ENCODE measurements around the gene ROBO1. TPM values are rescaled to one million over a fixed set of nuclear protein-coding genes. Genes with fewer than 3 reads are reported as not detected.

The ROBO1 gene
- total RNA-seq, 6 experiments from 2014 or later: 1.1 to 7.2 (median 4.3) TPM

GRCh38 chr3:79478620-79479019 is 289.2 kb downstream of the ROBO1 start:
- H3K27me3 ChIP-seq: no peaks in the 10 kb centered on the region
- WGBS (ENCODE audit: insufficient coverage, low coverage, low lambda C conversion rate, missing lambda C conversion rate): 82% methylated on average over 1 of the region's 1 CpG
- no peak for DNase-seq
- TF ChIP-seq CTCF (IDR thresholded peaks at IDR 0.05) (no peak), POLR2A (IDR thresholded peaks at IDR 0.05) (no peak)
- H3K9me3 ChIP-seq: no peaks in the 10 kb centered on the region
- H3K4me1 ChIP-seq: no peaks in the 10 kb centered on the region
- no peak overlapping the region for H3K4me3 ChIP-seq
- intact Hi-C loops (cut with DNase I): no loop called here
- H3K36me3 ChIP-seq: no peaks in the 10 kb centered on the region
- H3K27ac ChIP-seq: no peak overlapping the region
- ATAC-seq: no peak

DNA sequence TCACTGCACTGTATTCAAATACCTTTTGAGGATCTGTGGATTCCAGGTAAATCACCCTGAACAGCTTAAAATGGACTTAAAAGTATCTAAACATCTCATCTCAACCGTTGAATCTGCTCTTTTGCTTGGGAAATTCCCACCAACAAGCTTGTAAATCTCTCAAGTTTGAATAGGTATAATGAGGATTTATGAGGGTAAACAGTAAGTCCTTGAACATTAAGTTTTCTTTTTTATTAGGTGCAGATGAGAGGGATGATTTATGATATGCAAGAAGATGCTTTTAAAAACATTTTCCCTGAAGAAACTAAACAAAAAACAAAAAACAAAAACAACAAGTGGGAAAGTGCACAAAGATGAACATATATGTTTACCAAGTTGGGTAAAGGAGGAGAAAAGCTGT is 290.6 kb downstream of the ROBO1 start:
- TF ChIP-seq CTCF (IDR thresholded peaks at IDR 0.05): no peak
- TF ChIP-seq POLR2A (IDR thresholded peaks at IDR 0.05): no peak
- DNase-seq (no peak), ATAC-seq (no peak)
- H3K27ac ChIP-seq: no peak overlapping the region
- H3K9me3 ChIP-seq: no peaks in the 10 kb centered on the region
- no peaks in the 10 kb centered on the region for H3K4me1 ChIP-seq
- 40% methylated on average over 1 of the region's 1 CpG for WGBS (ENCODE audit: insufficient coverage, low coverage, low lambda C conversion rate, missing lambda C conversion rate)
- H3K27me3 ChIP-seq: no peaks in the 10 kb centered on the region
- no peaks in the 10 kb centered on the region for H3K36me3 ChIP-seq
- no peak overlapping the region for H3K4me3 ChIP-seq
- intact Hi-C loops (cut with DNase I): no loop called here

DNA sequence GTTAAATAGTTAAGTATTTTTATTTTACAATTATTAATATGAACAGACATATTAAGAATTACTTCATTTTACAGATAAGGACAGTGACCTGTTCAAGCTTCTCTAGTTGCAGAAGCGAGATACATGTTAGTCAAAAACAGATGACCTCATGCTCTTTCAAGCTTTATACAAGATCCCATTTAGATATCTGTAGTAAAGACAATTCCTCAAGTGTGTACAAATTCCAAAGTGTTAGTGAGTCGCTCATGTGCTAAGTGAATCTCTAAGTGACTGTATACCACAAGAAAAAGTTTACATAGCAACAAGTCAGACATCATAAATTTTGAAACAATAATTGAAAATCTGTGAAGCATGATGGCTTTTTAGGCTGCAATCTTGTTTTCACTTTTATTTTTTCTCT is 293.8 kb downstream of the ROBO1 start:
- intact Hi-C loops (cut with DNase I): no loop called here
- TF ChIP-seq POLR2A (IDR thresholded peaks at IDR 0.05) (no peak), CTCF (IDR thresholded peaks at IDR 0.05) (no peak)
- WGBS (ENCODE audit: insufficient coverage, low coverage, low lambda C conversion rate, missing lambda C conversion rate): 92% methylated on average over 2 of the region's 2 CpGs

DNA sequence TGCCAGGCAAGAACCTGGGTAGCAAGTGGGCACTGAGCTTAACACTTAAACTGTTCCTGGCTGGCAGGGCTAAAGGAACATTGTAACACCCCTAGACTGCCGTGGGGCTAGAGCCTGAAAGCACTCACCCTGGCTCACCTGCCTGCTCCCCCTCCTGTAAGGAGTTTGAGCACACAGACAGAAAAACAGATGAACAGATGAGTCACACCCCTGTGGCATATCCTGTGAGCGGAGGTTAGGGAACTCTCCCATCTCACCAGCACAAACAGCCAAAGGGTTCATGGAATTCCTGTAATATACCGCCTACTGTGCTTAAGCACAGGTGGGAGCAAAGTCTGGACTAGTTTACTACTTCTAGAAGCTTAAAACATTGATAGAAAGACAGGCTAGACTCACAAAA is 300.1 kb downstream of the ROBO1 start:
- no peak overlapping the region for H3K4me3 ChIP-seq
- DNase-seq: no peak
- H3K36me3 ChIP-seq: no peaks in the 10 kb centered on the region
- intact Hi-C loops (cut with DNase I): no loop called here
- no peaks in the 10 kb centered on the region for H3K9me3 ChIP-seq
- no peak overlapping the region for H3K27ac ChIP-seq
- H3K4me1 ChIP-seq: no peaks in the 10 kb centered on the region
- TF ChIP-seq POLR2A (IDR thresholded peaks at IDR 0.05): no peak
- no peak for TF ChIP-seq CTCF (IDR thresholded peaks at IDR 0.05)
- H3K27me3 ChIP-seq: no peaks in the 10 kb centered on the region
- ATAC-seq: no peak
- 44% methylated on average over 2 of the region's 3 CpGs for WGBS (ENCODE audit: insufficient coverage, low coverage, low lambda C conversion rate, missing lambda C conversion rate)

More for the DNA sequence above, 293.8 kb downstream of the ROBO1 start:
- no peaks in the 10 kb centered on the region for H3K36me3 ChIP-seq
- no peak for DNase-seq
- no peaks in the 10 kb centered on the region for H3K27me3 ChIP-seq
- ATAC-seq: no peak
- no peaks in the 10 kb centered on the region for H3K9me3 ChIP-seq
- H3K4me3 ChIP-seq: no peak overlapping the region
- H3K4me1 ChIP-seq: no peaks in the 10 kb centered on the region
- no peak overlapping the region for H3K27ac ChIP-seq

All from right lobe of liver (tissue), 6 donors.